Activated CD8-positive, alpha-beta T cell treated with anti-CD3 and anti-CD28 coated beads for 36 hours (primary cell): ENCODE results near the gene DSTN. TPM values are rescaled to one million over a fixed set of nuclear protein-coding genes. Genes with fewer than 3 reads are reported as not detected.
A peak's percentile ranks its signal among the peaks of the same experiment; 100 is the strongest.

Experiments used
- ATAC-seq: fragments of 200-7000 bp; cut with Tn5 transposase; one replicate; pipeline ENCODE4 v1.10.0; 2021; ENCODE audit warnings: mild to moderate bottlenecking, moderate library complexity
- CTCF ChIA-PET: fragments of 350-600 bp; sonication (Branson Sonifier 250); formaldehyde crosslinking; loops from one replicate; lab custom pipeline; 2021; ENCODE audit warnings: antibody characterized with exemption; lab: Charles Lee
- POLR2A ChIA-PET: fragments of 350-600 bp; sonication (Branson Sonifier 250); formaldehyde crosslinking; loops from one replicate; lab custom pipeline; 2021; ENCODE audit warnings: antibody characterized with exemption; lab: Charles Lee
- DNase-seq: peaks from one replicate; pipeline ENCODE4 v3.0.0-alpha.2; 2020
- H3K27ac Mint-ChIP-seq: one replicate; pipeline ENCODE4 v1.8.0; 2021; ENCODE audit warnings: mild to moderate bottlenecking, mixed read lengths
- H3K27me3 Mint-ChIP-seq: one replicate; pipeline ENCODE4 v1.8.0; 2021; ENCODE audit warnings: mixed read lengths
- H3K36me3 Mint-ChIP-seq: one replicate; pipeline ENCODE4 v1.8.0; 2021; ENCODE audit warnings: low read depth, mixed read lengths
- H3K4me1 Mint-ChIP-seq: one replicate; pipeline ENCODE4 v1.8.0; 2021; ENCODE audit warnings: low read depth, mixed read lengths
- H3K4me3 Mint-ChIP-seq: one replicate; pipeline ENCODE4 v1.8.0; 2021; ENCODE audit warnings: mild to moderate bottlenecking, moderate library complexity, mixed read lengths
- H3K9me3 Mint-ChIP-seq: one replicate; pipeline ENCODE4 v1.8.0; 2021; ENCODE audit warnings: mixed read lengths
- intact Hi-C: fragments of 100-400 bp; cut with micrococcal nuclease; formaldehyde crosslinking; loops from one replicate; pipeline ENCODE4 v1.10.0; 2022
- total RNA-seq, 2 experiments: library from RNA; stranded (reverse); gene quantifications; one replicate each; pipeline ENCODE4 v1.2.3, GENCODE V29; 2021
- TF ChIP-seq, protein P1 (sequence below): fragments of 200-600 bp; IDR thresholded peaks from one replicate; pipeline ENCODE4 v1.8.0; 2022; ENCODE audit warnings: antibody characterized with exemption, mild to moderate bottlenecking

The DSTN gene
- total RNA-seq, 2 experiments from 2014 or later: 55.5 to 56.4 TPM

DNA sequence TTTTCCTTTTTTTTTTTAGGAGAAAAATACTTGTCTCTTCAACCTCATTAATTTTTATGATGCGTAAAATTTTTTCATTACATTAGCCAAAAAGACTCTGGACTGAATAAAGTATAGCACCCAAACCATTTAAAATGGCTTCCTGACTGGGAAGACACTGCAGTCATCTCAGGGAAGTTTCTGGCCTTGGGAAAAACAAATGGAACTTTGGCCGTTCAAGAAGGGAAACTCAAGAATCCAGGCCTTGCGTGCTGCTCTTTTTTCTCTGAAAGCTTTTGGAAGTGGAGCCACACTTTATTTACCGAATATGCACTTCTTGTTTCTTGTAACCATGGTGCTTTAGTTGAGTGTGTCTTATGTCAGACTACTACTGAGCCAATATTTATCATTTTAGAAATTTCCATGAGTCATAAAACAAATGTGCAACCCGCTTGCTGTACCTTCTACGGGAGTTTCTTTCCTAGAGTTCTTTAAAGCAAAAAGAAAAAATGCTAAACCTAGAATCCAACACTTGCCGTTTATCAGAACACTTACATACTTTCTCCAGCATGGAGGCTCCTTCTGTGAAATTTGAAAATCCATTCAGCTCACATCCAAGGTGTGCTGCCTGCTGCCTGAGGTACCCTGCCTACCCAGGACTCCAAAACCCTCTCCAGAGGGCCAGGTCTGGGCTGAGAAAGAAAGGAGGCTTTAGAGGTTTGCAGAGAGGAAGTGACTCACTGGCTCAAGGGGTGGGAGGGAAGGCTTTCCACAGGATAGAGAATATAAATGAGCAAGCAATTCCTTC, 11.5 kb upstream of the DSTN start:
- H3K27ac Mint-ChIP-seq: peak overlapping the region; percentile 79
- no peaks in the 10 kb centered on the region for H3K36me3 Mint-ChIP-seq
- H3K4me1 Mint-ChIP-seq: peaks cover 33% of the 10 kb centered on the region
- CTCF ChIA-PET: interaction anchor here (1.4 to 1.9 kb wide), 2 partner anchors 12 to 54 kb away, joined by 3 to 4 read pairs; no protein-coding TSS in a partner anchor
- POLR2A ChIA-PET: interaction anchor here (0.7 kb wide), 1 partner anchor 54 kb away, joined by 3 read pairs; no protein-coding TSS in a partner anchor
- intact Hi-C loops: no loop called here
- H3K4me3 Mint-ChIP-seq: no peak overlapping the region
- DNase-seq (peak; percentile 39), ATAC-seq (peak; percentile 79)
- no peaks in the 10 kb centered on the region for H3K9me3 Mint-ChIP-seq
- no peaks in the 10 kb centered on the region for H3K27me3 Mint-ChIP-seq
- TF ChIP-seq, protein P1, sequence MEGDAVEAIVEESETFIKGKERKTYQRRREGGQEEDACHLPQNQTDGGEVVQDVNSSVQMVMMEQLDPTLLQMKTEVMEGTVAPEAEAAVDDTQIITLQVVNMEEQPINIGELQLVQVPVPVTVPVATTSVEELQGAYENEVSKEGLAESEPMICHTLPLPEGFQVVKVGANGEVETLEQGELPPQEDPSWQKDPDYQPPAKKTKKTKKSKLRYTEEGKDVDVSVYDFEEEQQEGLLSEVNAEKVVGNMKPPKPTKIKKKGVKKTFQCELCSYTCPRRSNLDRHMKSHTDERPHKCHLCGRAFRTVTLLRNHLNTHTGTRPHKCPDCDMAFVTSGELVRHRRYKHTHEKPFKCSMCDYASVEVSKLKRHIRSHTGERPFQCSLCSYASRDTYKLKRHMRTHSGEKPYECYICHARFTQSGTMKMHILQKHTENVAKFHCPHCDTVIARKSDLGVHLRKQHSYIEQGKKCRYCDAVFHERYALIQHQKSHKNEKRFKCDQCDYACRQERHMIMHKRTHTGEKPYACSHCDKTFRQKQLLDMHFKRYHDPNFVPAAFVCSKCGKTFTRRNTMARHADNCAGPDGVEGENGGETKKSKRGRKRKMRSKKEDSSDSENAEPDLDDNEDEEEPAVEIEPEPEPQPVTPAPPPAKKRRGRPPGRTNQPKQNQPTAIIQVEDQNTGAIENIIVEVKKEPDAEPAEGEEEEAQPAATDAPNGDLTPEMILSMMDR: no peak

DNA sequence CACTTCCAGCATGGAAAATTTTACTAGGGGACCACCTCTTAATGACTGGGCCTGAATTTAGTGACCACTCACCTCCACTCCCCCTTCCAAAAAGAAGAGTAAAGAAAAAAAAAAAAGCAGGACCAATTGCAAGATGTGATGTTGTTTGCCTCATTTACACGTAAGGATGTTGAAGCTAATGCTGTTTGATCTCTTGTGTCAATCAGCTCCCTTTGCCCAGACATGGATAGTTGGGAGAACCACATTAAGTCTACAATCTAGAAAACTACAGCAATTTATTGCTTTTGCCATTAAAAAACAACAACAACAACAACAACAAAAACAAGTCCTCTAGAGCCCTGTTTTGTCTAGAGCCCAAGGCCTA, 11.0 kb upstream of the DSTN start:
- Mint-ChIP-seq H3K9me3 (no peaks in the 10 kb centered on the region), H3K27ac (peak overlapping the region; percentile 79), H3K4me1 (peaks cover 33% of the 10 kb centered on the region), H3K4me3 (no peak overlapping the region), H3K36me3 (no peaks in the 10 kb centered on the region), H3K27me3 (no peaks in the 10 kb centered on the region)
- intact Hi-C loops: no loop called here
- ChIA-PET POLR2A (interaction anchor here (0.6 kb wide), 2 partner anchors 21 to 130 kb away, joined by 3 to 6 read pairs; no protein-coding TSS in a partner anchor), CTCF (interaction anchor here (1.1 to 1.9 kb wide), 2 partner anchors 12 to 22 kb away, joined by 4 read pairs; no protein-coding TSS in a partner anchor)
- ATAC-seq: no peak
- no peak for DNase-seq
- TF ChIP-seq, protein P1: no peak

DNA sequence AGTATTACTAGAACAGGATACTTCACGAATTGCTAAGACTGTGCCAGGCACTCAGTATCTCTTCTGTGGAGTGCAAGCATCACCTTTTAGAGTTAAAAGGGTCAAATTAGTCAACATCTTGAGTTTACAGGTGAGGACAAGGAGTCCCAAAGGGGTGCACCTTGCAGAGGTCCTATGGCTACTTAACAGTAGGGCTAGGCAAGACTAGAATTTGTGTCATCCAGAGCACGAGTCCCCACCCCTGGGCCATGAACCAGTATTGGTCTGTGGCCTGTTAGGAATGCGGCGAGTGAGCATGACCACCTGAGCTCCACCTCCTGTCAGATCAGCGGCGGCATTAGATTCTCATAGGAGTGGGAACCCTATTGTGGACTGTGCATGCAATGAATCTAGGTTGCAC, 10.5 kb upstream of the DSTN start:
- CTCF ChIA-PET: interaction anchor here (1.1 to 1.9 kb wide), 2 partner anchors 11 to 23 kb away, joined by 4 read pairs; no protein-coding TSS in a partner anchor
- POLR2A ChIA-PET: interaction anchor here (0.6 kb wide), 2 partner anchors 20 to 130 kb away, joined by 3 to 6 read pairs; no protein-coding TSS in a partner anchor
- intact Hi-C loops: no loop called here
- H3K27ac Mint-ChIP-seq: no peak overlapping the region
- DNase-seq (no peak), ATAC-seq (no peak)
- H3K9me3 Mint-ChIP-seq: no peaks in the 10 kb centered on the region
- no peak overlapping the region for H3K4me3 Mint-ChIP-seq
- no peaks in the 10 kb centered on the region for H3K36me3 Mint-ChIP-seq
- no peaks in the 10 kb centered on the region for H3K27me3 Mint-ChIP-seq
- TF ChIP-seq, protein P1: no peak
- peaks cover 33% of the 10 kb centered on the region for H3K4me1 Mint-ChIP-seq

DNA sequence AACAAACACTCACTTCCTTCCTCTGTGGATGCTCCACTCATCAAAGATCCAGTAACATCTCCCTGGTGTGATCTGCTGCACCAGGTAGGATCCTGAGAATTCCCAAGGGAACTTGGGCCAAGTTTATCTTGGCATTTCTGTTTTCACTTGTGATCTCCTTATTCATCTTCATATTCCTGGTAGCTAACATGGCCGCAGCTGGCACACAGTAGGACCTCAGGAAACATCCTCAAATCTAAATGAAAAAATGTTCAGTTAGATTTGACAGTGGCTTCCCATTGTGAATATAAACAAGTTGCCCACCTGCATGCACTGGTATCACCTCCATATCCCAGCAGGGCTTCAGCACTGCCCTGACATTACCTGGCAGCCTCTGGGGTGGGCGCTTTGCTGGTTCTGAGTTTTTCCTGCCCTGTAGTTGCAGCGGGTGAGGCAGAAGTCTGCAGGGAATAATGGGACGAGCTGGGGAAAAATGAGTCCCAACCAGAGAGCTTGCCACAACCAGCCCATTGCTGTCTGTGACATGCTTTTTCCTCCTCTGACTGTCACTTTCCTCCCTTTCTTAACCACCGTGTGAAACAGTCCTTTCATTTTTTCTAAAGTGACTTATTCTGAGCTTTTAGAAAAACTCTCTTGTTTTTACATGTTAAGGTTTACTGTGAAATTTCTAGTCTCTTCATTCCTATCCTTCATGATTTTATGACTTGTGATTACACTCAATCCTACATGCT, 9.4 kb upstream of the DSTN start:
- Mint-ChIP-seq H3K4me3 (no peak overlapping the region), H3K36me3 (no peaks in the 10 kb centered on the region), H3K9me3 (no peaks in the 10 kb centered on the region), H3K4me1 (peaks cover 33% of the 10 kb centered on the region), H3K27me3 (no peaks in the 10 kb centered on the region), H3K27ac (peak overlapping the region; percentile 57)
- DNase-seq (peak; percentile 29), ATAC-seq (peak; percentile 41)
- TF ChIP-seq, protein P1: no peak
- intact Hi-C loops: no loop called here
- ChIA-PET CTCF (interaction anchor here (1.3 kb wide), 1 partner anchor 9 kb away, joined by 4 read pairs; the partner anchor contains the start of gene DSTN), POLR2A (no interaction called here)
